Endometrial microvascular endothelial cells (primary cell): Measurements from ENCODE around the gene HECTD2. TPM values are rescaled to one million over a fixed set of nuclear protein-coding genes. Genes with fewer than 3 reads are reported as not detected.
"Not testable (repeated sequence)": the region's sequence is repeated elsewhere in the genome, so short reads cannot be mapped to it uniquely, and the experiment has no call there.

Source experiments
- in situ Hi-C: cut with HindIII; loops from 2 replicates; pipeline ENCODE4 v1.10.0; 2017; ENCODE audit warnings: low sequenced_read_pairs, low pct_unique_long_range_greater_than_20kb; ENCODE audit errors: inconsistent ontology term
- total RNA-seq: library from RNA; depleted of rRNA; stranded (reverse); fragments of >200 nt; gene quantifications from one replicate; pipeline ENCODE4 v1.2.3, GENCODE V29; 2015; ENCODE audit errors: inconsistent ontology term

The HECTD2 gene, protein sequence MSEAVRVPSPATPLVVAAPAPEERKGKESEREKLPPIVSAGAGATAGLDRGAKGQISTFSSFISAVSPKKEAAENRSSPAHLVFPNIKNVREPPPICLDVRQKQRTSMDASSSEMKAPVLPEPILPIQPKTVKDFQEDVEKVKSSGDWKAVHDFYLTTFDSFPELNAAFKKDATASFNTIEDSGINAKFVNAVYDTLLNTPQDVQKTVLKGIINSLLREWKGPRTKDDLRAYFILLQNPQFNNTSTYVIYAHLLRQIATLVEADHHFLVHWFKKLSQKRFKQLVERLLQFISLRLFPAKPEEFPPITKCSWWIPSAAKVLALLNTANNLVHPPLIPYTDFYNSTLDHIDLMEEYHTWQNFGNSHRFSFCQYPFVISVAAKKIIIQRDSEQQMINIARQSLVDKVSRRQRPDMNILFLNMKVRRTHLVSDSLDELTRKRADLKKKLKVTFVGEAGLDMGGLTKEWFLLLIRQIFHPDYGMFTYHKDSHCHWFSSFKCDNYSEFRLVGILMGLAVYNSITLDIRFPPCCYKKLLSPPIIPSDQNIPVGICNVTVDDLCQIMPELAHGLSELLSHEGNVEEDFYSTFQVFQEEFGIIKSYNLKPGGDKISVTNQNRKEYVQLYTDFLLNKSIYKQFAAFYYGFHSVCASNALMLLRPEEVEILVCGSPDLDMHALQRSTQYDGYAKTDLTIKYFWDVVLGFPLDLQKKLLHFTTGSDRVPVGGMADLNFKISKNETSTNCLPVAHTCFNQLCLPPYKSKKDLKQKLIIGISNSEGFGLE
- total RNA-seq: 3.9 TPM

DNA sequence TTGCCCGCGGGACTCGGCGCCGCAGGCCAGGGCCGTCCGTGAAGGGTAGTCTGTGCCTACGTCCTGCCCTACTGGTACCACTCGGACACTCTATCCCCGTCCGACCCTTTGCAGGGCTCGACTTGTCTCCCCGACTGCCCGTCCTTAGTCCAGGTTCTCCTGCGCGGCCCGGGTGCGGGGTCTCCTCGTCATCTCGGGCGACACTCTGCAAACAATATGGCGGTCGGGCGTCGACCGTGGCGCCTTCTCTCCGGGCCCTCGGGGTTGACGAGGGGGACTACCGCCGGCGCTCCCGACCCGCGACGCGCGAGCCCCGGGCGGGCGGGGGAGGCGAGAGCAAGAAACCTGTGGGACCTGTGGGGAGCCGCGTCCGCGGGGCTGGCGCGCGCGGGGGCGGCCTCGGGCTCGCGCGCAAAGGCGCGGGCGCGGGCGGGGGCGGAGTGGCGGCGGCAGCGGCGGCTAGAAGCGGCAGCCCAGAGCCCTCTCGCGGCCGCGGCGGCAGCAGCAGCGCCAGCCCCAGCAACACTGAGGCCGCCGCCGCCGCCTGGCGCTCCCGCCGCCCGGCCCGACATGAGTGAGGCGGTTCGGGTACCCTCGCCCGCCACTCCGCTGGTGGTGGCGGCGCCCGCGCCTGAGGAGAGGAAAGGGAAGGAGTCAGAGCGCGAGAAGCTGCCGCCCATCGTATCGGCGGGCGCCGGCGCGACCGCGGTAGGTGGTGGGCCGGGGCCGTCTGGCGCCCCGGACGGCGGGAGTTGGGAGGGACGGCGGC lies at the start of gene HECTD2:
Gene HECTD2 (plus strand): TSS at position 476 of the 769 bp plus-strand sequence. CDS start 95 bp downstream, at position 571.
- in situ Hi-C loops: no loop called here

DNA sequence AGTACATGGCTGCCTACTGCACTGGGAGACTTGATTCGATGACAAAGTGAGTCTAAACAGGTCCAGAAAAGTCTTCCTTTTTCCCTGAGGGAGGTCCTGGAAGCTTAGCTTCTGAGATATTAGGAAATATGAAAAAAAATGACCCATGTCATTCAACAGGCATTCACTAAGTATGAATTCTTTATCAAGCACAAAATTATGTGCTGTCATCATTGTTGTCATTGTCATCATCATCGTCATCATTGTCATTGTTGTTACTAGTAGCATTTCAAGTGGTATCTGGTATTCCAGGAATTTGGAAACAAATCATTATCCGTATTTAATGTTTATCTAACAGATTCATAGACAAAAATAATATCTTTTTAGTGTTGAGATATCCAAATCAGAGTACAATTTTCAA lies 49.7 kb upstream of the HECTD2 start:
- in situ Hi-C loops: no loop called here

DNA sequence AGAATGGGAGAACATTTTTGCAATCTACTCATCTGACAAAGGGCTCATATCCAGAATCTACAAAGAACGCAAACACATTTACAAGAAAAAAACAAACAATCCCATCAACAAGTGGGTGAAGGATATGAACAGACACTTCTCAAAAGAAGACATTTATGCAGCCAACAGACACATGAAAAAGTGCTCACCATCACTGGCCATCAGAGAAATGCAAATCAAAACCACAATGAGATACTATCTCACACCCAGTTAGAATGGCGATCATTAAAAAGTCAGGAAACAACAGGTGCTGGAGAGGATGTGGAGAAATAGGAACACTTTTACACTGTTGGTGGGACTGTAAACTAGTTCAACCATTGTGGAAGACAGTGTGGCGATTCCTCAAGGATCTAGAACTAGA lies 44.6 kb upstream of the HECTD2 start:
- in situ Hi-C loops: not testable (repeated sequence)

DNA sequence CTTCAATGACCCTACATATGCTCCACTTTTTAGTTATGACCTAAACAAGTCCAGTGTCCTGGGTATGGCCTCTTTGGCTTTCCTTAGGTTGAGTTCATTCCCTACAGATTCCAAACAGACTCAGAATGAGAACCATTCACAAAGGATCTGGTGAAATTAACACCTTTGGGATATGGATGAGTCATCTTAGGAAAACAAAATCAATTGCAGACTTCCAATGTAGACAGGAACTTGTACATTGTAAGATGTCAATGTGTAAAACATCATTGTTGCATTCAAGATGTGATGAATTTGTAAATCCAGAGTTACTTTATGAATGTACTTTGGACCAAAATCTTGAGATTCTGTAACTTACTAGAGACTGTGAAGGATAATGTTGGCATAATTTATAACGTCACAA lies 43.4 kb upstream of the HECTD2 start:
- in situ Hi-C loops: no loop called here

DNA sequence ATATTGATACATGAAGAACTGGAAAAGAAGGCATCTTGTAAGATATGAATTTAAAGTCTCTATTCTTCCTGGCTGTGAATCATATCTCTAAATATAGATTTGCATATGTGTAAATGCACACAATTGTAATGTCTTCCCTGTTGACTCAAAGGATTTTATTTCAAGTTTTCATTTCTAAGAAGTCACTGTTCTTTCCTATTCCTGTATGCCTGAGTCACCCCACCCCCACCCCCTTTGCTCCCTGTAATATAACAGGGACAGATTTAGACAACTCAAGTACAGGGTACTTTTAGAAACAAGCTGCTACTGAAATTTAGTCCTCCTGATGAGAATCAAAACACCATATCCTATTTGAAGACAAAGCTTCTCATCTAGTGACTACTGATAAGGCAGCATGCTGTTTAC lies 43.0 kb upstream of the HECTD2 start:
- in situ Hi-C loops: no loop called here

DNA sequence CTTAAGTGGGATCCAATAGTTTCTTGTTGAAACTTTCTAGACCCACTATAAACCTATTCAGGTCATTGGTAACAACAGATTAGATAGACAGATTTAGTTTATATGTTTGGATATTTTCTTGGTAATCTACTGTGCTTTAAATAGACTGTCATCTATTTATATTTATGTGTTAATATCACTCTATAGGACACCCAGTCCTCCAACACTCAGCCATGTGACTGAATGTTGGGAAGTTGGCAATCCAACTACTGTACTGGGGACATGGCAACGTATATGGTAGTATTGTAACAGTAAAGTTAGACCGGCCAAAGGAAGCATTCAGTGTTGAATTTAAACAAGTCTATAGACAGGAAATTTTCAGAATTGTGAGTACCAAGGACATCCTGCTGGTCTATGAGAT lies 42.6 kb upstream of the HECTD2 start:
- in situ Hi-C loops: no loop called here

DNA sequence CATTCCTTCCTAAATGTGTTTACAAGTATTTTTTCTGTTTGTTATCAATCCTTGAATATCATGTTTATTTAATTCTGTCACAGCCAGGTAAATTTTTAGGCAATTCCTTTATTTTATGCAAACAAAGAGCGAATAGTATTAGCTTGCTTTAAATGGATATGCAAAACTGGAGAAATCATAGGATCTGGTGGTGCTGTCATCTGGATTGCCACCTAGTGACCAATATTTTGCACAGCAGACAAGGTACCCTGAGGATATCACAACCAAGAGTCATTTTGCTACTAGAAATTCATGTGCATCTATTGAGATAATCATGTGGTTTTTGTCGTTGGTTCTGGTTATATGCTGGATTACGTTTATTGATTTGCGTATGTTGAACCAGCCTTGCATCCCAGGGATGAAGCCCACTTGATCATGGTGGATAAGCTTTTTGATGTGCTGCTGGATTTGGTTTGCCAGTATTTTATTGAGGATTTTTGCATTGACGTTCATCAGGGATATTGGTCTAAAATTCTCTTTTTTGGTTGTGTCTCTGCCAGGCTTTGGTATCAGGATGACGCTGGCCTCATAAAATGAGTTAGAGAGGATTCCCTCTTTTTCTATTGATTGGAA lies 40.1 kb upstream of the HECTD2 start:
- in situ Hi-C loops: not testable (repeated sequence)

DNA sequence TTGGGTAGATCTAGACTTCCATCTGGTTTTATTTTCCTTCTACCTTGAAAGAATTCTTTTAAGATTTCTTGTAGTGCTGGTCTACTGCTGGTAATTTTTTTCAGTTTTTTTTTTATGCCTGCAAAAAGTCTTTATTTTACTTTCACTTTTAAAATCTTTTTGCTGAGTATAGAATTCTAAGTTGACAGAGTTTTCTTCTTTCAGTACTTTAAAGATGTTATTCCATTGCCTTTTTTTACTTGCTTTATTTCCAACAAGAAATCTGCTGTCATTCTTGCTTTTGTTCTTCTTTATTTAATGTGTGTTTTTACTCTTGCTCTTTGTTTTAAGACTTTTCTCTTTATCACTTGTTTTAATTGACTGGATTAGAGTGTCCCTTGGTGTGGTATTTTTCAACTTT lies 36.1 kb upstream of the HECTD2 start:
- in situ Hi-C loops: no loop called here

DNA sequence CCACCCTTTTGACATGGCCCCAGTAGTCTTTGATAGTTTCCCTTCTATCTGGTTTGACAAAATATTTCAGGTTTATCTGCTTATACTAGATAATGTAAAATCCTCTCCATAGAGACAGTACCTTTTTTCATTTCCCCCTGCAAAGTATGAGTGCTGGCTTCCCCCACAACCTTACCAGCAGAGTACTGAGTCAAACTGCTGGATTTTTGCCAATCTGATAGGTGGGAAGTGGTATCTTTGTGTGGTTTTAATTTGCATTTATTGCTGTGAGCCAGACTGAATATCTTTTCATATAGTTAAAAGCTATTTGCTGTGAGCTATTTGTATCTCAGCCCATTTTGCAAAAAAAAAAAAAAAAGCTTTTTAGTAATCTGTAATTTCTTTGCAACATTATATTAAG lies 32.1 kb upstream of the HECTD2 start:
- in situ Hi-C loops: no loop called here

DNA sequence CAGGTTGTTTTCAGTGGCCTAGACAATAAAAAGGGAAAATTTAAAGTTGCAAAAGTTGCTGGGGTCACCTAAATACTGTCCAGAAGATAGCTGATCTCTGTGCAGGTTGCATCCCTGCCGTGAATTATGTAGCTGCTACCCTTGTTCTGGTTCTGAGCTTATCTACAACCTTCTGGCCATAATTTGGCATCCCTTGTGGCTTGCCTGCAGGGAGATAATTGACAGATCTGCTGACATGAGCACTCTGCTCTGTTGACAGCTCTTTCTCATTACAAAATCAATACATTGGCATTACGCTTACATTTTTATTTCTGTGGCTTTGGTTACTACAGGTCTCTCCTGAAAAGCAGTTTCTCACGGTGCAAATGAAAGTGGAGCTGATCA lies 29.3 kb upstream of the HECTD2 start:
- in situ Hi-C loops: no loop called here

DNA sequence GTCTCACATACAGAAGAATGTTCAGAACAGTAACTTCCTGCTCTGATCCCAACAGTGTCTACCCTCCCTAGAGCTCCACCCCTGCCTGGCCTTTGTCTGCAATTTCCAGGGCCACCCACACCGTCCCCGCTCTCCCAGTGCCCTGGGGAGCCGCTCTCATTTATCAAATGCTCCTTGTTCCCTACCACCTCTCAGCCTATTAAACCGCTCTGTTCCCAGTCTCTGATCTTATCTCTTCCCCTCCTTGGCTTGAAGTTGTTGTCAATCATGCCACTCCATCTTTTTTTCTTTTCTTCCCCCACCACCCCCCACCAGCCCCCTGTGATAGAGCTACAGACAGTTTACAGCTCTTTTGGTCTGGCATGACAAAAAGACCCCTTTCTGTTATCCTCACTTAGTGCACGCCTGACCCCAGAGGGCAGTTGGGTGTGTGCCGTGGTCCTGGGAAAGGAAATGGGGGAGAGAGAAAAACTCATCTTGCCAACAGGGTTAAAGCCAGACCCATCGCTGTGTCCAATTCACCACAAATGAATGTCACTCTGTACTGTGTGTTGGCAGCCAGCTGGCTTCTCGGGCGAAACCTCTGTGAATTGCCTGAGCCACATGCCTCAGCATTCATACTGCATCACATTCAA lies 28.8 kb upstream of the HECTD2 start:
- in situ Hi-C loops: no loop called here

DNA sequence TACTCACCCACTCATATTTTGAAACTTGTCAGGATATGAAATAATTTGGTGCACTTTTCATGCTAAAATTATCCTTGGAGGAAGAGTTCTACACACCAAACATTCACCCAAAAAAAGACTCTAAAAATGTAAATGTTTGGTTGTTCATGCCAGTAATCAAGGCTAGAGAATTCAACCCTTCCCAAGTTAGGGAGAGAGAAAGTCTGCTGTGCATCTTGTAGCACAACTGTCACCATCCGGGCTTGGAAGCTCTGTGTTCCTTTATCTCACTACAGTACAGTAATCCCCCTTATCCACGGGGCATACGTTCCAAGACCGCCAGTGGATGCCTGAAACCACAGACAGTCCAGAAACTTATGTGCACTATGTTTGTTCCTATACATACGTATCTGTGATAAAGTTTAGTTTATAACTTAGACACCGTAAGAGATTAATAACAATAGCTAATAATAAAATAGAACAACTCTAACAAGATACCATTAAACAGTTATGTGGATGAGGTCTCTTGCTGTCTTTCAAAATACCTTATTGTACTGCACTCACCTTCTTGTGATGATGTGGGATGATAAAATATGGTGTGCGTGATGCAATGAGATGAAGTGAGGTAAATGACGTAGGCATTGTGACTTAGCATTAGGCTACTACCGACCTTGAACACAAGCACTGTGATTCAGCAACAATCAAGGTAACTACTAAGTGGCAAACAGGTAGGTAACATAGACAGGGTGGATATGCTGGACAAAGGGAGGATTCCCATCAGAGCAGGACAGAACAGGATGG lies 24.6 kb upstream of the HECTD2 start:
- in situ Hi-C loops: no loop called here

DNA sequence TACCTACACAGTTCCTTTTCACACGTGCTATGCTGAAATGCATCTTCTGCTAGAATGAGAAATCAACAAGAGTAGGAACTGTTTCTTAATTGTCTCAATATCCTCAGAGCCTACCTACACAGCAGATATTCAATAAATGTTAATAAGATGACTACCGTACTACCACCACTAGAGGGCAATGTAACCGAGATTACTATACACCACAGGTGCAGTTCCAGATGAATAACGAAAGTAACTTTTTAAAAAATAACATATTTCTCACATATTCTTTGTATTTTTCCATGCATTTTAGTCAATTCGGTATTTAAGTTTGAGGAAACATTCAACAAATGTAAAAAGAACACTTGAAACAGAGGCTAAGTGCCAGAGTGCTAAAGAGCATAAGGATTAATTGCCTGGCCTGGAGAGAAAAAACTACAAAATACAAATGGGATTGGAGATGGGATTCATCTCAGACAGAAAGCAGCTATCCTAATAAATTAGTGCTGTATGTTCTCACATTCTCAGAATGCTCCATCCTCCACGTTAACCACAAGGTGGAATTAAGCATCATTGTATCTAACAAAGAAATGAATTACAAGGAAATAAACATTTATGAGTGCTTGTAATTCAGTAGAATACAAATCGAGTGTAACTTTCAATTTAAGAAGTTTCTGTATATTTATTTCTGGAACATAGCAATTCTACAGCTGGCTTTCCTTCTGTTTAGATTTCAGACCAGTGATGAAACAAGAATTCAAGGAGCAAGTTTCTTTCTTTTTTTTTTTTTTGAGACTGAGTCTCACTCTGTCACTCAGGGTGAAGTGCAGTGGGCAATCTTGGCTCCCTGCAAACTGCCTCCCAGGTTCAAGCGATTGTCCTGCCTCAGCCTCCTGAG lies 20.3 kb upstream of the HECTD2 start:
- in situ Hi-C loops: no loop called here

DNA sequence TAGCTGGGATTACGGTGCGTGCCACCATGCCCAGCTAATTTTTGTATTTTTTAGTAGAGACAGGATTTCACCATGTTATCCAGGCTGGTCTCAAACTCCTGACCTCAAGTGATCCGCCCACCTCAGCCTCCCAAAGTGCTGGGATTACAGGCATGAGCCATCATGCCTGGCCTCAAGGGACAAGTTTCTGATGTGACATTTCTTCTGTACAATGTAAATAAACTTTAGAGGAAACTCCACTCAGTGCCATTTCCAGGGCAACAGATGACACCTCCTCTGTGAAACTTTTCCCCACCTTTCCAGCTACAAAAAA lies 19.7 kb upstream of the HECTD2 start:
- in situ Hi-C loops: not testable (repeated sequence)

DNA sequence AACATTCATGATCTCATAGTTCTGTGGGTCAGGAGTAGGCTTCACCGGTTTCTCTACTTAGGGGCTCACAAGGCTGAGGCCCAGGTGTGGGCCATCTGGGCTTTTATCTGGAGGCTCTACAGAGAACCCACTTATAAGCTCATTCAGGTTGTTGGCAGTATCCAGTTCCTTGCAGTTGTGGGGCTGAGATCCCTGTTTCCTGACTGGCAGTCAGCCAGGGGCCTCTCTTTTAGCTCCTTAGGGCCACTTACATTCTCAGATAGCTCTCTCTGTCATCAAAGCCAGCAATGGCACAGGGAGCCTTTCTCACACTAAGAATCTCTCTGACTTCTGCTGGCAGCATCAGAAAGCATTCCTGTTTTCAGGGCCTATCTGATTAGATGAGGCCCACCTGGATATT lies 18.2 kb upstream of the HECTD2 start:
- in situ Hi-C loops: no loop called here

DNA sequence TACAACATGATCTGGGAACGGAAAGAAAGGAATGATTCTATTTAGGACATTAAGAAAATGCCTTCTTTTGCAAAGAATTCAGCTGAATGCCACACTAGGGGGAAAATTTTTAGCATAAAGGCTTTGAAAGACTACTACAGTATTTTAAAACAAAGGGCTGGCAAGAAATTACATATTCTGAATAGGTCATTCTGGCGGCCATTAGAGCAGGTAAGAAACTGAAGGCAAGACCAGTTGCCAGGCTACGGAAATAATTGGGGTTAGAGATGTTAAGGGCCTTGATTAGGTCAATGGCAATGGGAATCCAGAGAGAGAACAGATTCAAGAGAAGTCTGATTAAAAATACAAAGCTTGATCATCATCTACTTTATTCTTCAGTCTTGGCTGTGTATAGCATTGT lies 3.8 kb upstream of the HECTD2 start:
- in situ Hi-C loops: no loop called here
